ENCODE data around the gene SCGB1D2. TPM values are rescaled to one million over a fixed set of nuclear protein-coding genes. Genes with fewer than 3 reads are reported as not detected.

The SCGB1D2 gene
- total RNA-seq, 1 donor from 2014 or later = not detected

DNA sequence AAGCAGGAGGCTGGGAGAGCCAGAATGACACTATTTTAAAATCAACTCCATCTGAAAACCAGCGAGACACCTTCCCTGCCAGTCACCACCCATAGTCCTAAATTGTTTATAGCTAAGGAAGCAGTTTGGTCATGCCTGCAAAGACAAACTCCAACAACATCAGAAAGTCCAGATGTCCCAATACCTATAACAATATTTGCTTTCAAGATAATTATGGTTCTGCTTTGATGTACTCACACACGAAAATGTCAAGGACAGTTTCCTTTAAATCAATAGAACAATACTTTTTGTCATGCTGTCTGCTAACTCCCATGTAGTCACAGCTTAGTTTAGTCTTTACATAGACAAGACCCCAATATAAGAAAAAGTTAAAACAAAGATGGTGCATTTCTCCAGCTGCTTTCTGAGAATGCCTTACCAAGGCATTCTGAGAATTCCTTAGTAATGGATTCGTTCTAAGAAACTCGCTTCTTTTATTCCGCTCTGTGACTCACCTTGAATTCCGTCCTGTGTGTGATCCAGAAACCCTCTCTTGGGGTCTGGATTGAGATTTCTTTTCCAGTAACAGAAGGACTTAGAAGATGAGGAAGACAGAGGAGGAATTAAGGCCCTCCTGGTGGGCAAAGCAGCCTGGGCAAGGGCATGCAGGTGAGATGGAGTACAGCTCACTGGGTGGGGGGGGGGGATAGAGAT is 18.4 kb downstream of the SCGB1D2 start:
- DNase-seq (ENCODE audit: low read depth) = no peak

- DNase-seq (ENCODE audit: low read depth) = no peak
Measured at GRCh38 chr11:62264004-62264403, 22.0 kb downstream of the SCGB1D2 start.

GRCh38 chr11:62266558-62266957 is 24.5 kb downstream of the SCGB1D2 start:
- peak; percentile 3 for DNase-seq (ENCODE audit: low read depth)

GRCh38 chr11:62267050-62267449 is 25.0 kb downstream of the SCGB1D2 start:
- DNase-seq (ENCODE audit: low read depth) = no peak

DNA sequence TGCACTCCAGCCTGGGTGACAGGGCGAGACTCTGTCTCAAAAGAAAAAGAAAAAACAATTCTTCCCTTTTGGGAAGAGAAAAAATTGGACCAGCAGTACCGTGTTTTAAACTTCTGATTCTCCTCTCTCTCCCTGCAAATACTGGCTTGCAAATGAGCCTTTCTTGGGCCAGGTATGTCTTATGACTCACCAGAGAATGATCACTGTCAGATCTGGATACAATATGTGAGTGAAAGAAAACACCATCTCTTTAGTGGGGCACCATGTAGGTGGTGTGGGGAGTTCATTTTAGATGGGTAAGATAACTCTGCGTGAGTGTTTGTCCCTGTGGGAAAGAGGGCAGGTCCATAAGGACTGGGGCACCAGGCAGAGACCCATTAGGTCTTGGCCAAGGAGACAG is 25.5 kb downstream of the SCGB1D2 start:
- no peak for DNase-seq (ENCODE audit: low read depth)

DNA sequence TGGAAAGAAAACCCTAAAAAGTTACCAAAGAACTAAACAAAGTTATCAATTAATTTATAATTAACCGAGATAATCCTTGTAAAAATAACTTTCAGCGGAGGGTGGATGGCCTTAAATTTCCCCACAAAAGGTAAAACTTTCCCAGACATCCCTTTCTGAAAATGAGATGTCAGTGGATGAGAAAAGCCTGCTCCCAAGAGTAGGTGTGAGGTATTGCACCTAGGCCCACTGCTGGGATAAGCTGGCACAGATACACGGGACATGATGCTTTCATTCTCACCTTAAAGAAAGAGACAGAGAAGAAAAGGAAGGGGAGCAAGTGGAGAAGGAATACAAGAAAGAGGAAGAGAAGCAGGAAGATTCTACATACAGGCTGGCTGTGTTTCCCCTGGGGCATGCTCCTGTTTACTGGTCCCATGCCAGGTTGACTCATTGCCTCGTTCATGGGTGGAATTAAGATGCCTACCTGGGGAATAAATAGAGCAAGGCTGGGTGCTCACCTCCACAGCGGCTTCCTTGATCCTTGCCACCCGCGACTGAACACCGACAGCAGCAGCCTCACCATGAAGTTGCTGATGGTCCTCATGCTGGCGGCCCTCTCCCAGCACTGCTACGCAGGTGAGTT is 27.7 kb downstream of the SCGB1D2 start, which contains the start of gene SCGB2A2:
Gene SCGB2A2, plus strand, starts transcription at position 505 of the 625 bp plus-strand sequence. Its CDS starts 59 bp downstream, at position 564.
- DNase-seq (ENCODE audit: low read depth) = peak; percentile 13

DNA sequence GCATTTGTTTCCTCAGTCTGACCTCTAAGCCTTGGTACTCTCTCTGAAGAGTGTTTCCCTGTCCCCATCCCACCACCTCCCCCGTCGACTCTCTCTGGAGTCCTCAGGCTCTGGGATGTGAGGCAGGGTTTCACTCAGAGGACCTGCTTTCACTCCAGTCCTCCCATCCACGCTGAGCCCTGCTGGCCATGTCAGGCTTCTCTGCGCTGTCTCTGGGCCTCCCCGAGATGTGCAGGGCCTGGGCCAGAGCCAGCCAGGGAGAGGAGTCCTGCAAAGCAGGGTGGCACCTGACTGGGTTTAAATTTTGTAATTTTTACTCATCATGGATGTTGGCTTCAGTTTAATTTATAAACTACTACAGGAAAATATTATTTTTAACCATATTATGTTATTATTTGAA is 31.2 kb downstream of the SCGB1D2 start:
- DNase-seq (ENCODE audit: low read depth) = no peak

GRCh38 chr11:62273789-62274275 is 31.8 kb downstream of the SCGB1D2 start:
- no peak for DNase-seq (ENCODE audit: low read depth)

DNA sequence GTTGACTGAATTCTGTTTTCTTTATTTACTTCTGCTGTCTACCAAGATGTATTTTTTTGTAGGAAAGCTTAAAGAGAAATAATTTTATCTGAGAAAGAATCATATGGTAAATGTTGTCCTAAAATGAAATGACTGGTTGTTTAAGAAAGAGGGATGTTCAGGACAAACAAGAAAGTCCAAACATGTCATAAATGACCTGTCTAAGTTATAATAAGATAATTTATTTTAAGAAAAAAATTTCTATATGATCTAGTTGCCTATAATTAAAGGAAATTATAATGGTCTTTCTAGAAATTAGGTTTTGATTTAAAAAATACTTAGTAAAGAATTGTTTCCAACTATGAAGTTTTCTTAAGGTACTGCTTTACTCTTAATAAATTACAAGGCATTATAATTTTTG is 38.4 kb downstream of the SCGB1D2 start:
- DNase-seq (ENCODE audit: low read depth) = no peak

Other genes starting within 250 kb of the SCGB1D2 start
- 10.9 and 13.0 TPM in 2 replicates for gene INCENP, start 118.2 kb upstream of the SCGB1D2 start, total RNA-seq
- gene SCGB1D1, start 52.0 kb upstream of the SCGB1D2 start, total RNA-seq = not detected in 2 replicates
- gene SCGB2A1, start 33.6 kb upstream of the SCGB1D2 start, total RNA-seq = not detected in 2 replicates
- gene SCGB2A2, start 27.9 kb downstream of the SCGB1D2 start, total RNA-seq = not detected in 2 replicates
- not detected in 2 replicates for gene SCGB1D4, start 56.8 kb downstream of the SCGB1D2 start, total RNA-seq
- gene ASRGL1, start 95.2 kb downstream of the SCGB1D2 start, total RNA-seq = 11.6 and 63.3 TPM in 2 replicates
- gene SCGB1A1, start 176.8 kb downstream of the SCGB1D2 start, total RNA-seq = not detected in 2 replicates

All from renal cortical epithelial cell (primary cell).